Activated T-helper 1 cell treated with Interleukin-2 at 50 U/mL for 16 hours (primary cell): Measurements from ENCODE around the gene CDKAL1.
"Not testable (repeated sequence)": the region's sequence is repeated elsewhere in the genome, so short reads cannot be mapped to it uniquely, and the experiment has no call there.

ENCODE experiments used
- DNase-seq: peaks from one replicate; pipeline ENCODE4 v3.0.0-alpha.2; 2020; ENCODE audit warnings: low read depth

The CDKAL1 gene

DNA sequence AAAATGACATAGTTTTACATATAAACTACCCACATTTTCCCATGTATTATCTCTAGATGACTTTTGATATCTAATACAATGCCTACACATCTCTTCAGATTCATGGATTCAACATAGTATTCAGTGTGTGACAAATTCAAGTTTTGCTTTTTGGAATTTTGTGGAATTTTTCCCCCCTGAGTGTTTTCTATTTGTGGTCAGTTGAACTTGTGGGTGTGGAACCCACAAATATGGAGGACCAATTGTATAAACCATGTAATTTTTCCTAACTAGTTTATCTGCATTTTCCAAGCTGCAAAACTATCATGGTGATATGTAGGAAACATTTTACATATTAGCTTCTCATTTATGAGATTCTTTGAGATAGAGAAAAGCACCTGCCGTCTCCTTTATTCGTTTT is 685.0 kb downstream of the CDKAL1 start:
- DNase-seq = no peak

DNA sequence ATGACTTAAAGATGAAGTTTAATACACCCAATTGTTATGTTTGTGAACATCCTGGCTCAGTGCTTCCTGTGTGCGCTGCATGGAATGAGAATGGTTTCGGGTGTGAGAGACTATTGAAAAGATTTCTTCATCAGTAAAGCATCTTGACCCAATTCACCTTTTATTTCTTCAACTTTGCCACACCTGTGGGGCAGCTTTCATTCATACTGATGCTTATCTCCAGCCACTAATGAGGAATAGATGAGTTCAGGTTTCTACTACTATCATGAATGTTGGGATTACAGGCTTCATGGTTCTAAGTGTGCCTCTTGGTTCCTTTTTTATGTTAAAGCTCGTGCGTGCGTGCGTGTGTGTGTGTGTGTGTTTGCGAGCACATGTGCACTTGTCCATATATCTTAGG is 685.6 kb downstream of the CDKAL1 start:
- DNase-seq = no peak

DNA sequence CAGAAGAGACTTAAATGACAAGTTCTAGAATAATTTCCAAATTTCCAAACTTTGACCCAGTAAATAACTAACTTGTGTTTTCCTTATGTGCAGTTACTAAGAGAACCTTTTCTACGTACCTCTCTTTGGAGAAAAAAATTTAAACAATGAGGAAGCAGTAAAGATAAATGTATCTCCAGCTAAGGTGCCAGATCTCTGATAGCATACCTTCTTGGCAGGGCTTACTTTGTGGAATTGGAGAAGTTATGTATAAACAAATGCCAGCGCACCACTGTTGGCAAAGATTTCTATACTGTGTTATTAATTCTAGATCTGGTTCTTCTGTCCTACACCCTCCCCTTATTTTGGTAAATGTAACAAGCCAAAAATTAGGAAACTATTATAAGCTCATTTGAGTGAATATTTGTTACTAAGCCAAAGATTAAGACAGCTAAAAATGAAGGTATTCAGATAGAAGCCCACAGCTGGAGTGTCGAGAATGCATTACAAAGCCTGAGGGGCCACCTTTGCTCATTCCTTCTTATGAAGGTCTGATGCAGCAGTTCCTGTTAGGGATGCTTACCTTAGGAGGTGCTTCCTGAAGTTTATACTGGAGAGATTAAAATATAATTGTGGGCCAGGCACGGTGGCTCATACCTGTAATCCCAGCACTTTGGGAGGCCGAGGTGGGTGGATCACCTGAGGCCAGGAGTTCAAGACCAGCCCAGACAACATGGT is 686.2 kb downstream of the CDKAL1 start:
- DNase-seq = no peak

DNA sequence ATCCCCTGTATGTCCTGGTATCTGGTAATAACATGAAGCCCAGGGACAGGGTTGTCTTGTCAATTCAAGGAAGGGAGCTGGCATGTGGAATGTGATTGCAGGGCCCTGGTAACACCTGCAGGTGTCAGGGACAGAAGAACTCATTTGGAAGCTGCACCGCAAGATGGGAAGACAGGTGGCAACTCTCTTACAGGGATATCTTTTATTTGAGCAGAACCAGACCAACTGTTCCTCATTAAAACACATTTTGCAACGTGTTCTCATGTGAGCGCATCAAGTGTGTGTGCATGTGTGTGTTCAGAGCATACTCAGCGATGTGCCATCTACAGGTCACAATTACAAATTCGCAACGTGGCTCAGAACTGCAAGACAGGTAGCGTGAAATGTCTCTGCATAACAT is 688.4 kb downstream of the CDKAL1 start:
- no peak for DNase-seq

DNA sequence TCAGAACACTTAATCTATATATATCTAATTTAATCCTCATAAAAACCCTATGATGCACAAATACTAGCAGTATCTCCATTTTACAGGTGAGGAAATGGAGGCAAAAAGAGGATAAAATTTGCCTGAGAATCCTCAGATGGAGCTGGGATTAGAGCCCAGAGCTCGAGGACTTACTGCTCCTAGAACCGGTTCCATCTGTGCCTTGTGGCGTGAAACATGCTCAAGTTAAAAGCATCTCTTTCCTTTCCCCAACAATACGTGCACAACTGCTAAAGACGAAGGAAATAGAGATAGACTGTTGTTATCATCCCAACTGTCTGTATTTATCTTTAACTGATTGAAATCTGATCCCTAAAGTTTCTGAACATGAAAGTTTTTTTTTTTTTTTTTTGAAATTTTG is 691.7 kb downstream of the CDKAL1 start:
- no peak for DNase-seq

DNA sequence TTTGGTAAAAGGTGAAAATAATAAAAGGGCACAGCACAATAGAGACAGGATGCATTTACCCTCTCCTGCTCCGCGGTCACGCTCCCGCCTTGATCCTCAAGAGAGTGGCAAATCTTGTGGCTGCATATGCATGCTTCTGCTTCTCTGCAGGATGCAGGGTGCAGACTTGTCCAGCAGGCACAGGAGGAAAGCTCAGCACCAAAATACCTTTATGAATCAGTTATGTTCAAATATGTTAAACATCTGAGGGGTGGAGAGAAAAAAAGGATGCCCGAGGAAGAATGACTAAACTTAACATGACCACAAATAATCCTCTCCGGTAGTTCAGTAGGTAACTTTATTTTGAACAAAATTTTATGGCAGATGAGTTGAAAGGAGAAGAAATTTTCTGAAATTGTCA is 693.2 kb downstream of the CDKAL1 start:
- DNase-seq = no peak

DNA sequence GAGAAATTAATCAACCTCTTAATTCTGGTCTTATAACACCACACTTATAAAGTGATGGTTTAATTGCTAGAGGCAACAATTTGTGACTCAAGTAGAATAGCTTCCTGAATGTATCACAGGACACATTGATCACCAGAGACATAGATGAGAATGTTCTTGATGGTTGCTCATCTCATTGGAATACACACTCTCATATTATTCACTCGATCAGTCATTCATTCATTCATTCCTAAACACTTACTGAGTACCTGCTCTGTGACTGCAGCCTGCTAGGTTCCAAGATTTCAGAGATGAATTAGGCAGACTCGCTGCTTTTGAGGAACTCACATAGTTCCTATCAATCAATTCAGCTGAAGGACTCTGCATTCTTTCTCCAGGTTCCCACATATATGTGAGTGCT is 694.2 kb downstream of the CDKAL1 start:
- DNase-seq = no peak

DNA sequence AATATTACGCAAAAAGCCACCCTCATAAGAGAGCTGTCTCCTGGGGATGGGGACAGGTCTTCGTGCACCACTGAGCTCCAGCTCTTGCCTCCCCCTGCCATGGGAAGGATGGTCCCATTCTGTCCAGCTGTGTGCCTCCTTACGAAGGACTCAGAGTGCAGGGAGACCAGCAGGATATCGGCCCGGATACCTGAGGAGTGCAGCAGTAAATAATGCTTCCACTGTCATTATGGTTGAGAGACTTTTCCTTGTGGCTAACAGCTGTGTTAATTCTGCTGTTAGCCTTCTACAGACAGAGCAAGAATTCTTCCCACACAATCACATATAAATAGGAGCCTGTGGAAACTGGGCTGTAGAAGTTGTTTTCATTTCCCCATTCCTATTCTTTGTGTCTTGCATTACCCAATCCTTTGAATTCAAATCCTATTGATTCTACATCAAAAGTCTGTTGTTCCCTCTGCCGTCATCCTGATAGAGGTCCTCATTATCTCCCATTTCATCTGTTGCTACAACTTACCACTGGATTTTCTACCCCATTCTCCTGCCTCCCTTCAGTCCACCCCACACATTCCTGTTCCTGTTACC is 694.7 kb downstream of the CDKAL1 start:
- no peak for DNase-seq

DNA sequence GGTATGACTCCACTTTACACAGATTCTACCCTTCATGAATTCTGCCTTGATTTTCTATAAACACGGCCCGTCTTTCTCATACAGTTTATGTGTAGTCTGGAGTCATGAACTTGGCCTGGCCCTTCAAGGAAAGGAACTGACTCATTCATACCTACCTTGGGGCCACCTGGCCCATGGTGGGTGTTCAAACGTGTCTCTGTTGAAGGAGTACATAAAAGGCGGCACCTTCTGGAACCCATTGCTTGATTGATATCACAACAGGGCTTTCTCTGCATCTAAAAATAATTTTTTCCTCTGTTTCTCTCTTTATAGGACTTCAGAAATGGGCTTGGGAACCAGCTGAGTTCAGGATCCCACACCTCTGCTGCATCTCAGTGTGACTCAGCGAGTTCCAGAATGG is 696.3 kb downstream of the CDKAL1 start:
- DNase-seq = no peak

DNA sequence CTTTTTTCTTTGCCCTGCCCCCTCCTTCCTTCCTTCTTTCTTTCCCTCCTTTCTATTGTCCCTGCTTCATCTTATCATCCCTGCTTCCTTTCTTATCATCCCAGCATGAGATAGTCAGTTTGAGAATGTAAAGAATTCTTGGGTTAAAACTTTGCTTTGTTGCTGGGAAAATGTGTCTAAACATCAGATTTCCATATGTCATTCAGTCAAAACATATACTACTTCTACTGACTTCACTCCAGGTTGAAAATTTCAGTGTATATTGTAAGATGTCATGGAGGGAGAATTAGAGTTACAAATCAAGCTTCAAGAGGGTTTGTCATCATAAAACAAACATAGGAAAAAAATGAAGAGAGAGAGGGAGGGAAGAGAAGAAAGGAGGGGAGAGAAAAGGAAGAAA is 700.9 kb downstream of the CDKAL1 start:
- no peak for DNase-seq

DNA sequence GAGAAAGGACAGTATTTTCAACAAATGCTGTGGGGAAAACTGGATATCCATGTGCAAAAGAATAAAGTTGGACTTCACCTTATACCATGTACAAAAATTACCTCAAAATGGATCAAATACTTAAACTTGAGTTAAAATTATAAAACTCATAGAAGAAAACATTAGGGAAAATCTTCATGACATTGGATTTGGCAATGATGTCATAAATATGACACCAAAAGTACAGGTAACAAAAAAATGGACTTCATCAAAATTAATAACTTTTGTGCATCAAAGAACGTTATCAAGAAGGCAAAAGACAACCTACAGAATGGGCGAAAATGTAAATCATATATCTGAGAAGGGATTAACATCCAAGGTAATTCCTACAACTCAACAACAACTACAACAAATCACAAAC is 704.0 kb downstream of the CDKAL1 start:
- no peak for DNase-seq

DNA sequence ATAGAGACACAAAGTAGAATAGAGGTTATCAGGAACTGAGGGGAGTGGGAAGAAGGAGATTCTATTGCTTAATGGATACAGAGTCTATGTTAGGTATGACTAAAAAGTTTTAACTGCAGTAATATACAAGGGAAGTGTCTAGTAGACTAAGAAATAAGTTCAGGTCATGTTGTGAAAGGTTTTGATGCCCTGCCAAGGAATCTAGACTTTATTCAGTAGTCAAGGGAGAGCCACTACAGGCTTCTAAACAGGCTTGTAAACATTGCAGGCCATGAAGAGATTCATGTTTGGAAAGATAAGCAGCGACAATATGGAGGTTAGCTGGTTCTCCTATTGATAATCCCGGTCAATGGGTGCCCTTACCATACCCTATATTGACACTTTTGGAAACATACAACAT is 706.5 kb downstream of the CDKAL1 start:
- DNase-seq = no peak

DNA sequence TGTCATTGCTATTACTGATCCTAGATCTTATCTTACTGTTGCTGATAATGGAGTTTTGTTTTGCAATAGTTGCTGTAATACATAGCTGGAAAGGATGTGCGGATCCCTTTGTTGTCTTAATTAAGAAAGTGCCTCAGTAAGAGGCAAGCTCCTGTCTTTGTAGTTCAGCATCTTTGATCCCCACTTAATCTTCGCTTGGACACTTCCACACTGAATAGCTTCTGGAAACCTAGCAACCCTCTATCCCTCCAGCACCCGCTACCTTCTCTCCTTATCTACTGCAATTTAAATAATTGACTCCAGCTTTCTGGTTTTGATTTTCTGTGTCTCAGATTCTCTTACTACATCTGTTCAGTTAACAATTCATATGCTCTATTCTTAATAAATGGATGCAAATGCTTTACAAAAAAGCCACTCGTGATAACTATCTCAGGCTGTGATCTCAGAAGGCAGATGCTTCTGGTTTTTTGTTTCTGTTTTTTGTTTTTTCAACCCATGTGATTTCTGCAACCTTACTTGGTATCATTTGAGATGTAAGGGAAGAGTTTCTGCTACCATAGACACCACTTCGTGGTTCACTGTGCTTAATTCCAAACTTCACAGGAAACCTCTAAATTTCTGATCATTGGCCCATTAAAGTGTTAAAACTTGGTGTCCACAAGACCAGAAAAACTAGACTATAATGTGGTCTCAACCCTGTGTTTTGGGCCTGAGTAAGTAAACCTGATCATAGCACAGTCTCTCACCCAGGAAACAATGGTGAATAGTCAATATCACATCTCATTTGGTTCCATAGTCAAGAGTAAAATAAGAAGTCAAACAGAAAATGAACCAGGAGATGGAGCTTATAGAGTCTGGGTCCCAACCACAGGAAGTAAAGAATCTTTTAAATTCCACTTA is 707.2 kb downstream of the CDKAL1 start:
- no peak for DNase-seq

DNA sequence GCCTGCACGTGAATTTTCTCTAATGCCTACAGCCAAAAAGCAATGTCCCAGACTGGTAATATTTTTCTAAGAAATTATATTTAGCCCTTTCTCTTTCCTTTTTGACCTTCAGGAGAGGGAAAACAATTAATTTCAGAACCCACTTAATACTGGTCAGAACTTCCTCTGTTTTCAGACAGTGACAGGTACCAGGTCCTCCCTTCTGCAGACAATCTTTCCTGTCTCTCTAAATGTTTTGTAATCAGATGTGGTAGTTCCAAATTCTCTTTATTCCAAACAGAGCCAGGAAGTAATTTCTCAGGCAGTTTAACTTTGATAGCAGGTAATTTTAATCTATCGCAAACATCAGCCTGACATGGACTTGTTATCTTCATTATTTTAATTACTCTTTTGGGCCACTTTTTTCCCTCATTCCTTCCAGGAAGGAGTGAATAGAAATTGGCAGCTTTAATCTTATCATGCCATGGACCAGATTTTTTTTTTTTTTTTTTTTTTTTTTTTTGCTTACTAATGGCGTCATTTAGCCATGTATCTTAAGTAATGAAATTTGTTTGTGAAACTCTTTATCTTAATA is 710.7 kb downstream of the CDKAL1 start:
- no peak for DNase-seq

DNA sequence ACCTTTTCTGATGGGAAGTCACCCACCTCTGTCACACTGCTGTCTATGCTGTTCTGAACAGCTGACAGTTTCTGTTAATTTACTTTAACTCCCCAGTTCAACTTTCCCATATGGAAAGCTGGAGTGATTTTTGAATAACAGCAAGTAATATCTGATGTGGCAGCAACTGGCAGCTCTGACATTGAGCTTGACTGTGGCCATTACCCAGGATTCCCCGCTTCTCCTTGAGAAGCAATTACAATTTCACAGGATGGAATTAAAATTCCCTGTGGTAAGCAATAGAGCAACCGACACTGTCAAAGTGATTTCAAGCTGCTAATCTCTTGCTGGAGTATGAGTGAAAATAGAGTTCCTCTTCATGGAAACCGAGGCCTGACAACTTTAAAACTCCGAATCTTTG is 711.2 kb downstream of the CDKAL1 start:
- DNase-seq = no peak

DNA sequence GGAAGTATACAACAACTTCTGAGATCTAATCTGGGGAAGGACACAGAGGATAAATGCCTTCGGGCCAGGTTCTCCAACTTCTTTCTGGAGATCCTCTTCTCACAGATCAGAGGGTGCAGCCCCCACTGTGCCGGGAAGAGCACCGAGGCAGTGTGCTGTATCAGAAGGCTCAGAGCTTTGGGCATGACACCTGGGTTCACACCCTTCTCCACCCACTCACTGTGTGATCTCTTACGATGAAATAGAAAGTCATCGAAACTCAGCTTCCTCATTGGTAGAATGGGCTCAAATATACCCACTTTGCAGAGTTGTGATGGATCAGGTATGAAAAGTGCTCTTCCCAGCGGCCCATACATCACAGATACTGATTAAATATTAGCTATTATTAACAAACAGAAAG is 711.8 kb downstream of the CDKAL1 start:
- DNase-seq = no peak

DNA sequence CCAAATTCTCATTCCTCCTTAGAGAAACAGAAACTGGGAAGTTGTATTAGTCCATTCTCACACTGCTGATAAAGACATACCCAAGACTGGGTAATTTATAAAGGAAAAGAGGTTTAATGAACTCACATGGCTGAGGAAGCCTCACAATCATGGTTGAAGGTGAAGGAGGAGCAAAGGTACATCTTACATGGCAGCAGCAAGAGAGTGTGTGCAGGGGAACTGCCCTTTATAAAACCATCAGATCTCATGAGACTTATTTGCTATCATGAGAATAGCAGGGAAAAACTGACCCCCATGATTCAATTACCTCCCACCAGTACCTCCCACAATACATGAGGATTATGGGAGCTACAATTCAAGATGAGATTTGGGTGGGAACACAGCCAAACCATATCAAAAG is 720.2 kb downstream of the CDKAL1 start:
- not testable (repeated sequence) for DNase-seq

DNA sequence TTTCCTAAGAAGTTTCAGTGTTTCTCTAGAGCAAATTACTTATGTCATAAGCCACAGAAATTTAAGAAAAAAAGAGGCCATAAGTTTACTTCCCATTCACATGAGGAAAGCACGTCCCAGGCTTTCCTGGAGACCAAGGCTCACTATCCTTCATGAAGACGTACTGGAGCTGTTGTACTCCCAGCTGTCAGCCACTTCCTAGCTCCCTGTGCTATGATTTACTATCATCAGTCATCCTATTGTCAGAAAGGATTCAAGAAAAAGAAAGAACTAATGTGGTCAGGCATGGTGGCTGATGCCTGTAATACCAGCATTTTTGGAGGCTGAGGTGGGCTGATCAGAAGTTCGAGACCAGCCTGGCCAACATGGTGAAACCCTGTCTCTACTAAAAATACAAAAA is 721.9 kb downstream of the CDKAL1 start:
- DNase-seq = no peak

DNA sequence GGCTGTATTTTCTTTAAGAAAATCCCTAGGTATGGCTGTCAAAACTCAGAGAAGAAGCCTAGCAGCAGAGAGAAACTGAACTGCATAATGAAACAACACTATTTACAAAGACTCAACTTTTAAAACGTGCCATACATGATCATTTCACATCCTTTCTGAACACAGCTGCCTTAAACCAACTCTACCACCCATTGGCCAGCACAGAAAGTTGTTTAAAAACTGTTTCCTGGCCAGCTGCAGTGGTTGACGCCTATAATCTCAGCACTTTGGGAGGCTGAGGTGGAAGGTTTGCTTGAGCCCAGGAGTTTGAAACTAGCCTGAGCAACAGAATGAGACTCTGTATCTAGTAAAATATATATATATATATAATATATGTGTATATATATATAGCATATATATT is 722.9 kb downstream of the CDKAL1 start:
- DNase-seq = no peak

DNA sequence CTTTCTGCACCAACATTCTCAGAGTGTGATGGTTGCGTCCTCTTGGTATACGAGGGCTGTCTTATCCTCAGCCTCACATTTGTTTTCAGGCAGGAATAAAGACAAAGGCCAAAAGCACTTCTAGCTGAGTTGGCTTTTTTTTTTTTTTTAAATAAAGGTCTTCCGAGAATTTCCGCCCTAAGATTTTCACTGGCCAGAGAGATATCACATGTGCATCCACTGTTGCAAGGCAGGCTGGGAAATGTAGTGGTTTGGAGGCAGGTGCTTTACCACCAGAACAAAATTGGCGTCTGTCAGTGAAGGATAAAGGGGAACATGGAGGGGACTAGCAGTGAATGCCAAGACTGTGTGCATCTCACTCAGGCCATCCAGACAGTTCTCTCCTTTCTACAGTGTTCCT is 724.4 kb downstream of the CDKAL1 start:
- no peak for DNase-seq

DNA sequence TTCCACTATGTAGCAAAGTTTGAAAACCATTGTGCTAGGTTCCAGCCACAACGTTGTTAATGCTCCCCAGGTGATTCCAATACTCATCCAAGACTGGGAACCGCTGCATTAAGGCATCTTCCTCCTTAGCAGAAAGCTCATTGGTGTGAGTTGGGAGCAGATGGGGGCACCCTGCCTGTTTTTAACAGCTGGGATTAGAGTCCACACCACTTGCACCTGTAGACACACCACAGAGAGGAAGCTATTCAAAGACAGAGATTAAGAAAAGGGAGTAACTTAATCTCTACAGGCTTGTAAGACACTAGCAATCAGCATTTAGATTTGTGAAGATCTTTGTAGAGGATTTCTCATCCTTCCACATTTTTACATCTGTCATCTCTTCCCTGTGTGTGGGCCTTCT is 725.4 kb downstream of the CDKAL1 start:
- no peak for DNase-seq

DNA sequence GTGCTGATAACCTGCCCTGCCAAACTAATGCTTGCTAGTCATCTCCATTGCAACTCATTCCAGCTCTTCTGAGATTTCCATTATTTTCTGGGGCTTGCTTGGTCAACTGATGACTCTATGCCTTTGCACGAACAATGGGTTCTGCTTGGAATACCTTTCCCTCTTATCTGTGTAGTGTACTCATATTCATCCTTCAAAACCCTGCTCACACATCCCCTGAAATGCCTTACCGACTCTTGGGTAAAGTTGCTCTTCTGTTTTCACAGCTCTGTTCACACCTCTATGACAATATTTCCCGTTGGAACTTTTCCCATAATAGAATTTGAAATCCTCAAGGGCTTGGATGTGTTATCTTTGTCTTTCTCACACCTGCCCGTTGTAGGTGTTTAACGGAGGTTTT is 728.2 kb downstream of the CDKAL1 start:
- no peak for DNase-seq
